HG03103 (cell line): ENCODE results near the gene IFI27L2.

Experiments
- ATAC-seq: cut with Tn5 transposase; IDR thresholded peaks from one replicate; pipeline ENCODE4 v1.9.1; 2021; ENCODE audit warnings: low read depth; ENCODE audit not compliant: unreplicated experiment

The IFI27L2 gene

DNA sequence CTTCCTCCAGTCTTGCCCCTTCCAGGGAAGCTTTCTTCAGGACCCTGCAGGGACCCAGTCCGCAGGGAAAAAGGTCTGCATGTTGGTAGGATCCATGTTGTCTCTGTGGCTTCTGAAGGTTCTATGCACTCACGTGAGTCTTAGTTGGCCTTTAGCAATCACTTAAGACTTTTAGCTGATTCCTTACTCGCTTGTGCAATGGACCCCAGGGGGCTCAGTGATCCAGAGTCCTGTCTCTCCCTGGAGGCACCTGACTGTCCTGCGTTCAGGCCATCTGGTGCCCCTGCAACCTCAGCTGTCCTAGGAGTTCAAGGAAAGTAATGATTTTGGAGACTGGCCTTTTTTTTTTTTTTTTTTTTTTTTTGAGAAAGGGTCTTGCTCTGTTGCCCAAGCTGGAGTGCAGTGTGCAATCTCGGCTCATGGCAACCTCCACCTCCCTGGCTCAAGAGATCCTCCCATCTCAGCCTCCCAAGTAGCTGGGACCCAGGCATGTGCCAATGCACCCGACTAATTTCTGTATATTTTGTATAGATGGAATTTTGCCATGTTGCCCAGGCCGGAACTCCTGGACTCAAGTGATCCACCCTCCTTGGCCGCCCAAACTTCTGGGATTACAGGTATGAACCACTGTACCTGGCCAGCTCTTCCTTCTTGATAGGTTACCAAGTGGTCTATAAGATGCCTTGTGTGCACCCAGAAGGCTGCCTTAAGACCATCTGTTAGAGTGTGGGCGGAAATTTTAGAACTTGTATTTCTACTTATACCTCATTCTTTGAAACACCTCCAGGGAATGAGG, 4.6 kb downstream of the IFI27L2 start:
- ATAC-seq = no peak

DNA sequence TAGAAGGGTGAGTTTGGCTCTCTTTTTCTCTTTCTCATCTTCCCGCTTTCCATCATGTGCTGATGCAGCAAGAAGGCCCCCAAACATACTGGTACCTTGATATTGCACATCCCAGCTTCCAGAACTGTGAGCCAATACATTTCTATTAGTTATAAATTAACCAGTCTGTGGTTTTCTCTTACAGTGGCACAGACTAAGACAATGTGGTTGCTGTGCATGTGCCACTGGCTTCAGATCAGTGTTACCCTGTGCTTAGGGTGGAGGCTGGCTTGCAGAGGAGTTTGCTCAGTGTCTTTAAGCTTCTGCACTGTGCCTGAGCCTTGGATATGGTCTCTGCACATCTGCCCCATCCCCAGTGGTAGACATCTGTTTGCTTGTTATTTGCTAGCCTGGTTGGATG, 5.5 kb downstream of the IFI27L2 start:
- no peak for ATAC-seq

DNA sequence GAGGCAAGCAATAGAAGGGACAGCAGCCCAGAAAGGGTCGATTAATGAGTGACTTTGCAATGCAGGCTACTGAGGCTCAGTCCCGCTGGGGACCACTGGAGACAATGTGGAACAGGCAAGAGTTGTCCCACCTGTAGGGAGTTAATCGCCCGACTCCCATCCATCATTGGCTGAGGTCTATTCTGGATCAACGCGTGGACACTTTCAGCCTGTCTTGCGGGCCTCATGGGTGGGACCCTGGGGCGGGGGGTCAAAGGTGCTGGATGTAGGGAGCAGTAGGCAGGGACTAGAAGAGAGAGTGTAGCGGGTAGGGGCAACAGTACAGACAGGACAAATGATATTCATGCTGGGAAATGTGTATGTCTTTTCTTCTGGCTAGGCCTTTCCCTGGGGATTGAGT, 6.1 kb downstream of the IFI27L2 start:
- ATAC-seq = no peak

DNA sequence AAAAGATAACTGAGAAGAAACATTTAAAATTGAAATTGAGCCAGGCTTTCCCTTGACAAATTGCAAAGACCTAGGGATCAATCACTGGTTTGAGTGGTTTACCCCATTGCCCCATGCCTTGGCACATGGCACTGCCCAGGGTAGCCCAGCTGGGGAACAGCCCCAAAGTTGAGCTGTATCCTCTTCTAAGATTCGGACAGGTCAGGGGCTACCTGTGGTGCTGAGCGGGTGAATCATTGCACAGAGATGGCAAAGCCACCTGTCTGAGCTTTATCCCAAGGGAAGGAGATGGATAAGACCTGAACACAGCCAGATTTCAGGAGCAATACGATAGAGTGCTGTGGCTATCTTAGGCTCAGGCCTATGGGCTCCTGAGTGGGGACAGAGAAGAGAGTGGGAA, 7.0 kb downstream of the IFI27L2 start:
- ATAC-seq = no peak

DNA sequence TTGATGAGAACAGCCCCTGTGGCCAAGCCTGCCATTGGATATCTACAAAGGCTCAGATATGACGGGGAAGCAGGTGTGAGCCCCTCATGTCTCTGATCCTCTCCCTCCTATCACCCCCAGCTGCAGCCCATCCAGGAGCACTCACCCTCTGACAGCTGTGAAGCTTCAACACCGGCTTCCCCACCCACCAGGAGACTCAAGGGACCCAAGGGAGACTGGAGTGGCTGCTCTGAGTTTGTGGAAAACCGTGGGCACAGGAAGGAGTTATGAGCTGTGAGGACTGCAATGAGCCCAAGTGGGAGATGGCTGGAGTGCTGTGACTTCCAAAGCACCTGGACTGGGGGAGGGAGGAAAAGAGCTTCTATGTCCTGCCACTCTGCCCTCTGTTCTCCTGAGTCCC, 7.9 kb downstream of the IFI27L2 start:
- no peak for ATAC-seq

DNA sequence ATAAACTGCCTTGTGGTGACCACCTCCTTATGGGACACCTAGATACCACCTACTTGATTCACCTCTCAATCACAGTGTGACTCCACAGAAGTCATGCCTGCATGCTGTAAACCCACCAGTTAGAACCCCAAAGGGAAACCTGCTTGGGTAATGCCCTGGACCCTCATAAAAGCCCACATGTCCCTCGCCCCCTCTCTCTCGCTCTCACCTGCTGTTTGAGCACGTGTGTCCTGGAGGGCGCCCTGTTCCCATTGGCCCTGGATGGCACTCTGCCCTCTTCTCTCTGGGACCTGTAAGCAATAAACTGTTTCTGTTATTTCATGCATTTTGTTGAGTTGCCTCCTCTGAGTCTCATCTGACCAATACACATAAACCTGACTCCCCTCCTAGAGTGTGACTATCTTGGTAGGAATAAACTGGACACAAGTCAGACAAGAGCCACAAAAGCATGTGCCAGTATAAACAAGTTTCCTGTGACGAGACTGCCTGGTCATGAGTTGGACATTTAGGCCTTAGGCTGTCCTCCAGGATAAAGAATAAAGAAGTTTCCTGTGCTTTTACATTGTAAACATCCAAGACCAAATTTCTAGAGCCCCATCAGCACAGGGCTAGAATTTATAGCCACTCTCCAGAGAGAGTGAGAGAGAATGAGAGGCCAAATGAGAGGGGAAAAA, 8.6 kb downstream of the IFI27L2 start:
- ATAC-seq = no peak

DNA sequence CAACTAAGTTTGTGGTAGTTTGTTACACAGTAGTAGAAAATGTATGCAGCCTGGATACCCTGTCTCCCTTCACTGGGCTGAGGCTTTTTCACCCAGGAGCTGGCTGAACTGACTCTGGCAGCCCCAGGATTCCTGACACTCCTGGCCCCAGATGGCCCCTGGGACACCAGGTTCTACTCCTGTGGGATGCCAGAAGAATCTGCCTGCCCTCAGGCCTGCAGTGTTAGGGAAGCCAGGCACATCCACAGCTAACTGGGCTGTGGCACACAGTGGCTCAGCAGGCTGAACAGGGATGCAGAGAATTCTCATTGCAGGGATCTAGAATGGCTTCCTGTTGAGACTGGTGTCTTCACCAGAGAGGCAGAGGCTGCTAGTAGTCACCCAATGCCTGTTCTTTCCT, 10.3 kb downstream of the IFI27L2 start:
- no peak for ATAC-seq

DNA sequence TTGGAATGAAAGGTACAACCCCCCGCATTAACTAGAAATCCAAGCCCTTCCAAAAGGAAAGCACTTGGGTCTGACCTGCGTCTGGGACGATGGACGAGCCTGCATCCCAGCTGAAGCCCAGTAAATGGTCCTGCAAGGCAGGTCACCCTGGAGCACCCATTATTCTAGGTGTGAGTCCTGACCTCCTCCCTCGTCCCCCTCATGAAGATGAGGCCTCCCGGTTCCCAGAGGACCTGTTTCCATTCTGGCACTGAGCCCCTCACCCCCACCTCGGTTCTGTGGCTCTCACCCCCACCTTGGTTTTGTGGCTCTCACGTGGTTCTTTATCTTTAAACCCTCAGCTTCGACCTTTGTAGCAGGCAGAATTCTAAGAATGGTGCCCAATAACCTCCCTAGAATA, 11.5 kb downstream of the IFI27L2 start:
- no peak for ATAC-seq

DNA sequence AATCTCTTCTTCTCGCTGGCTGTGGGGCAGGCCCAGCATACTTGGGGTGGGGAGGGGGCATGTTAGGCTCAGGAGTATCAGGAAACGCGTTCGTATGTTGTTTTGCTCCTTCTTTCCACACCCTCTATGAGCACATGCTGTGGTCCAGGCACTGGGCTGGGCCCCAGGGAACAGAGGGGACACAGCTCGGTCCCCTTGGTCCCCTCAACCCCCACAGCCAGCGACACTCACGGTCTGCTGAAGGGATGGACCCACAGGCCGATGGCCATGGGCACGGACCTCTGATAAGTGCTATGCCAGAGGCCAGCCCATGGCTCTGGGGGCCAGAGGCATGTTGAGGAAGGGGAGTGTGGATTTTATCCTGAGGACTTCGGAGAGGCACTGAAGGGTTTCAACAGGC, 12.7 kb downstream of the IFI27L2 start:
- no peak for ATAC-seq

DNA sequence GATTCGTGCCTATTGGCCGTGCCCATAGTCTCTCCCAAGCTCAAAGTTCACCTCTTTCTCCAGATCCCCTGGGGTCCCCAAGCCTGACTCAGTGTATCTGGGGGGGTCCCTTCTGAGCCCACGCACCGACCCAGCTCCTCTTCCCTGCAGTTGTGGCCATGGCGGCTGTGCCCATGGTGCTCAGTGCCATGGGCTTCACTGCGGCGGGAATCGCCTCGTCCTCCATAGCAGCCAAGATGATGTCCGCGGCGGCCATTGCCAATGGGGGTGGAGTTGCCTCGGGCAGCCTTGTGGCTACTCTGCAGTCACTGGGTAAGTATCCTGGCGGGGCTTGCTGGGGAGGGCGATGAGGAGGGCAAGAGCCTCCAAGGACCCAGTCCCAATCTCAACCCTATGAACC, 13.8 kb downstream of the IFI27L2 start:
- no peak for ATAC-seq

DNA sequence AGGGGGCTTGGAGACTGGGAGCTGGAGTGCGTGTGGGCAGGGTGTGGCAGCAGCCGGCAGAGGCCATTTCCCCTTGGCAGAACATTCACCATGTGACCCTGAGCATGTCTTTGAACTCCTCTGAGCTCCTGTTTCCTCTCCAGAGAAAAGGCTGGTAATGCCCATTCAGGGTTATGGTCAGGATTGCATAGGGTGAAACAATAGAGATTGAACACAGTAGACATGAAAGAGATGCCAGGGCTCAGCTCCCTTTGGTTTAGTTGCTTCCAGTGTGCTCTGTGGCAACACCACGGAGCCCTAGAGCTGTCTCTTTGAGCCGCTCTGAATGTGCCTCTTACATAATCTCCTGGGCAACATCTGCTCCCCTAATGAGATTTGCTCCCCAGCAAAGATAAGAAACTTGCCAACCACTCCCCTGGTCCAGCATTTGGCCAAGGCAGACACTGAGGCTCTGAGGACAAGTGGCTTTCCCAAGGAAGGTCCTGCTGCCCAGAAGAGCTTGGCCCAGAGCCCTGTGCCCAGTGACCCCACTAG, 14.3 kb downstream of the IFI27L2 start:
- ATAC-seq = no peak

DNA sequence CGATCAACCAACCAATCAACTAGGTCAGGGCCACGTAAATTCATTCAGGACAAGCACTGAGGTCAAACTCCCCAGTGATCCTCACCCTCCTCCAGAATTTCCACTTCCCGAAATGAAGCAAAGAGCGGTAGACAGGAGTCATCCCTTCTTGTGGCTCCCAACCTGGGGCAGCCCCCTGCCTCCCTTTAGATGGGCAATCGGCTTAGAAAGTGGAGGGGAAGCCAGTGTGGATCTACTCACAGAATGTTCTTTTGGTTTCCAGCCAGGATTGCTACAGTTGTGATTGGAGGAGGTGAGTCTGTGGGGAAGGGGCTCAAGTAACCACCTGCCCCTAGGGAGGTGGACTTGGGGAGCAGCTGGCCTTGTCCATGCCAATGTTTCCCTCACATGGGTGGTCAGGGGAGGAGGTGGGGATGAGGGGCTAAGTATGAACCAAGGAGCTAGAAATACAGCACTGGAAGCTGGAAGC, 14.8 kb downstream of the IFI27L2 start:
- no peak for ATAC-seq

DNA sequence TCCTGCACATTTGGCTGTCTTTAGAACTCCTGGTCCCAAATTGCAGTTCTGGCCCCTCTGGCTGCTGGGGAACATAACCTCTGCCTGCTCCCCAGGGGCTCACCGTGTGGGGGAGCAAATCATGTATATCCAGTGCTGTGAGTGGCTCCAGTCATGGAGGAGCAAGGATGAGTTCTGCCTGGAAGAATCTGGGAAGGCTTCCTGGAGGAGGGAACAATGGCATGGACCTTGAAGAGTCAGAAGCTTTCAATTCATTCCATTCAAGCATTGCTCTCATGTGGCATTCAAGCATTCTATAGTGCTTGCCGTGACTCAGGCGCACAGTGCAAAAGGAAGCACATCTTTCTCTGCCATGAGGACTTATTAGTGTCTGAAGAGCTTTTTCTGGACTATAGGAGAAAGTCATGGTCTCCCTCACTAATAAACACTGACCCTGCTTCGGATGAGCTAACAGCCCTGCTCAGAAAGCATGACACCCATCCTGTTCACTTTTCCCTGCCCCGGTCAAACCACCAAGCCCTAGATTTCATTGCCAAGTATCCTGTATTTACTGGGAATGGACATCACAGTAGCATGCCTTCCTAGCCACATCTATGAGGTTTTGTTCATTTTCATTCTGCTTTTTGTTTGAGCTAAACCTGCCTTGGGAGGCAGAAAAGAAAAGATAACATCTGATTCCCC, 15.4 kb downstream of the IFI27L2 start:
- no peak for ATAC-seq

DNA sequence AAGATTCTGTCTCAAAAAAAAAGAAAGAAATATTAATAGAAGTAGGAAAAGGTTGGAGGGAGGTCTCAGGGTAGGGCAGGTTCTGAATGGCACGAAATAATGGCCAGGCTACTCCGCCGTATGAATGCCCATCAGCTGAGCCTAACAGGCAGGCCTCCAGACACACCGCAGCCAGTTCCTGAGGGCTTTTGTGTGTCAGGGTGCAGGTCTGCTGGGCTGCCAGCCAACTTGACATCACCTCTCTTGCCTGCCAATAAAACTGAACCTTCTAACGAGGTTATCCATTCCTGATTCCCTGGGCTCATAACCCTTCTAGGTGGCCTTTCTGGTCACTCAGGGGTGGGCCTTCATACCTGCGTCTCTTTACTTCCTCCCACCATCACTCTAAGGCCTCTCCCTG, 15.9 kb downstream of the IFI27L2 start:
- ATAC-seq = no peak

DNA sequence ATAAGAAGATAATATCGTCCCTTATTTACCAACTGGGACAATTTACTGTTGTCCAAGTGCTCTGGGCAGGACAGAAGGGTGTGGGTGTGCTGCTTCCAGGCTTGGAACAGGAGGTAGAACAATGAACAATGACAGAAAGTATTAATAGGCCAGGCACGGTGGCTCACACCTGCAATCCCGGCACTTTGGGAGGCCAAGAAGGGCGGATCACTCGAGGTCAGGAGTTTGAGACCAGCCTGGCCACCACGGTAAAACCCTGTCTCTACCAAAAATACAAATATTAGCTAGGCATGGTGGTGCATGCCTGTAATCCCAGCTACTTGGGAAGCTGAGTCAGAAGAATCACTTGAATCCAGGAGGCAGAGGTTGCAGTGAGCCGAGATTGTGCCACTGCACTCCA, 16.3 kb downstream of the IFI27L2 start:
- no peak for ATAC-seq

DNA sequence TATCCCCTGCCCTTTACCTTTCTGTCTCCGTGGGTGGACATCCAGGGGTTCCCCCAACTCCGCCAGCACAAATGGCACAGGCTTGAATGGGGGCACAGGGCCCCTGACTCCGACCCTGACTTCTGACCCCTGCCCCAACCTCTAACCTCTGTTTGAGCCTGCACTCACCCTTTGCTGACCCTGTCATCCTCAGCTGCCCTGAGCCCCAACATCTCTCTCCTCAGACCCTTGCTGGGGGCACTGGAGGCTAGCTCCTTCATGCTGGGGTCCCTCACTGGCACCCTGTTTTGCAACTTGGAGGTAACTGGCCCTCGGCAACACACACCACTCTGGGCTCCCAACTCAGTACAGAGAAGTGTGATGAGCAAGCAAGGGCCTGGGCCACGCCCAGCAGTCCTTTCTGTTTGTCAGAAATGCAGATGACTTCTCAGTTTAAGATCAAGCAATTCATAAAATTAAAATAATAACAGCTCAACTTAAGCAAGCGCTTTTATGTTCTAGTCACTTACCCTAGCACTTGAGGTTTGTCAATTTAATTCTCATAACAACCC, 16.8 kb downstream of the IFI27L2 start:
- ATAC-seq = no peak

DNA sequence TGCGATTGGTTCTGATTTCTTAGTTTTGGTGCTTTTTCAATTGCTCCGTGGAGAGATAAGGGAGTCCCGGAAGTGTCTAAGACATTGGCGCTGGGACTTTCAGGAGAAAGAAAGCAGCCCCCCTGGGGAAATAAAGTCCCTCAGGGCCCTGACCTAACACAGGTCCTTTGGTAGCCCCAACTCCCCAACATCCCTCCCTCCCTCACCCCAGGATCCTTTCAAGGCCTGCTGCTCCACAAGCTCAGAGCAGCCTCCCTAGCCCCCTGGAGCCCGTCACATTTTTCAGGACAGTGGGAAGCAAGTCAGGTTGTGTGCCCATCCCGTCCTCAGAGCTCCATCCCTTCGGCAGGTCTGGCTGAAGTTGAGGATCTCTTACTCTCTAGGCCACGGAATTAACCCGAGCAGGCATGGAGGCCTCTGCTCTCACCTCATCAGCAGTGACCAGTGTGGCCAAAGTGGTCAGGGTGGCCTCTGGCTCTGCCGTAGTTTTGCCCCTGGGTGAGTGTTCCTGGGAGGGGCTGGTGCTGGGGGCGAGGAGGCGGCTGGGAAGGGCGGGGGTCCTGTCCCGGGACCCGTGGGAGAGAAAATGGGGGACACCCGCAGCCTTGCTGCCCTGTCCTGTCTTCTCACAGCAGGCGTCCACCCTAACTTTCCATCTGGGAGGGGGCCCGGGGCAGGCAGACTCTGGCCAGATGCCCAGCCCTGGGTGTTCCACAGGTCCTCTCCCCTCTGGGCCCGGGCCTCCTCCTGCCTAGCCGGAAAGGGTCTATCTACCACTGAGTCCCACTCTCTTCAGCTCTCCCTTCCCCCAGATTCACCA, 17.9 kb downstream of the IFI27L2 start:
- no peak for ATAC-seq

DNA sequence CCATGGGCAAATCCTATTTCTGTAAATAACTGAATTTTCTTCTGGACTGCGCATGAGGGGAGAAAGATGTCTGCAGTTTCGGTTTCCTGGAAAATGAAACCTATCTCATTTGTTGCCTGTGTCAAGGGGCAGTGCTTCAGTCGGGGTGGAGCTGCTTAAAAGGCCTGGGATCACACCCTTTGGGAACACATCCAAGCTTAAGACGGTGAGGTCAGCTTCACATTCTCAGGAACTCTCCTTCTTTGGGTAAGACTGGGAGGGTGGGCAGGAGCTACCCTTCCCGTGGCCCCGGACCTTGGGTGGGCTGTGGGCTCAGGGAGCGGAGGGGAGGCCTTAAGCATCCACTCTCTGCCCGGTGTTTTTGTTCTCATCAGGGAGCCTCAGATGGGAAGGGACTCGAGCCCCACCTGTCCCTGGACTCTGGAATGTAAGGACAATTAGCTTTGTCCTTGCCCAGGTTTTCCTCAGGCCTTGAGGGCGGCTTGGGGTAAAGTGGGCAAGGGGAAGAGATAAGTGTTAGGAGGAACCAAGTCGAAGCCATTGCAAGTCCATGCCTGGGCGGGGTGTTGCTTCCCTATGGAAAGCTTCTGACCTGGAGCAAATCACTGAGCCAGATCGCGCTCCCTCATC, 18.7 kb downstream of the IFI27L2 start, which contains the start of gene IFI27:
TSS of gene IFI27 (plus strand) at position 185 of the 630 bp plus-strand sequence.
- ATAC-seq = no peak

DNA sequence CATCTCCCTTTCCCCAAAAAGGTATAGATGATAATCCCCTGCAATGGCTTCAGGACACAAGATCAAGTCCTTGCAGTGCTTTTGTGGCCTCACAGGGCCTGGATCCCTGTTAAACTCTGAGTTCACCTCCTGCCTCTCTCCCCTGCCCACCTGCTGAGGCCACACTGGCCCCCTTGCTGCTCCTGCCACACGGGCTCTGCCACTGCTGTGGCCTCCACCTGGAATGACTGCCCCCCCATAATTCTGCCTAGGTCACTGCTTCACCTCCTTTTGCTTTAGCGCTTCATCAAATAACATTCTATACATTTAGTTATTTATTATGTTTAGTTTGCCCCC, 19.5 kb downstream of the IFI27L2 start:
- no peak for ATAC-seq

DNA sequence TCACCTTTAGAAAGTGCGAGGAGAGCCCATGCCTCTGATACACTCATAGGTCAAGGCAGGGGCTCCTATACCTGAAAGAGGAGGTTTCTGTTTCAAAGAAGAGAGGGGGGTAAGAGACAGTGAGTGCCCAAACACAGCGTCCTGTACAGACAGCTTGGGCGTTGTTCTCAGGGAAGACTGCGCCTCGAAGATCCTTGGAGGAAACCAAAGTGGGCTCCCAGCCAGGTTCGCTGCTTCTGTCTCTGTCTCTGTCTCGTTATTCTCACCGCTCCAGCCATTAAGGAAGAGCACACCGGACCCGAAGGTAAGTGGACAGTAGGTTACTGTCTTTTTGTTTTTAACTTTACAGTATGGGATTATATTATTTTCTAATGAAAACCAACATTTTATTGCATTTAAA, 24.7 kb downstream of the IFI27L2 start:
- ATAC-seq = no peak
